Measurements from ENCODE around the gene OR11L1.

DNA sequence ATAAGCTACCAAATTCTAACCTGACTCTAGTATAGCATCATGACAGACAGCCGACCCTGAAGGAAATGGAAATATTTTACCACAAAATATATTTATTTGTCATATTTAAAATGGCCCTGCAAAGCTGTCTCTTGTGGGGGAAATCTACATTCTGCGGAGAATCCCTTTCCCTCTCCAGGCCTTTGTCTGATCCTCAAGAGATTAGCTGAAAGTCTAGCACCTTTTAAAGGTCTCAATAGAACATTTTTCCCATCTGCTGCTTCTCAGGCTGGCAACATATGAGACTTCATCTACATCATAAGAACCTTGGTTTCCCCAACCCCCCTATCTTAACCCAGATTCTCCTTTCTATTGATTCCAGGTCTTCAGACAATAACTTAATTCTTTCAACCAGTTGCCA, 1.7 kb upstream of the OR11L1 start:
- TF ChIP-seq, protein P1, sequence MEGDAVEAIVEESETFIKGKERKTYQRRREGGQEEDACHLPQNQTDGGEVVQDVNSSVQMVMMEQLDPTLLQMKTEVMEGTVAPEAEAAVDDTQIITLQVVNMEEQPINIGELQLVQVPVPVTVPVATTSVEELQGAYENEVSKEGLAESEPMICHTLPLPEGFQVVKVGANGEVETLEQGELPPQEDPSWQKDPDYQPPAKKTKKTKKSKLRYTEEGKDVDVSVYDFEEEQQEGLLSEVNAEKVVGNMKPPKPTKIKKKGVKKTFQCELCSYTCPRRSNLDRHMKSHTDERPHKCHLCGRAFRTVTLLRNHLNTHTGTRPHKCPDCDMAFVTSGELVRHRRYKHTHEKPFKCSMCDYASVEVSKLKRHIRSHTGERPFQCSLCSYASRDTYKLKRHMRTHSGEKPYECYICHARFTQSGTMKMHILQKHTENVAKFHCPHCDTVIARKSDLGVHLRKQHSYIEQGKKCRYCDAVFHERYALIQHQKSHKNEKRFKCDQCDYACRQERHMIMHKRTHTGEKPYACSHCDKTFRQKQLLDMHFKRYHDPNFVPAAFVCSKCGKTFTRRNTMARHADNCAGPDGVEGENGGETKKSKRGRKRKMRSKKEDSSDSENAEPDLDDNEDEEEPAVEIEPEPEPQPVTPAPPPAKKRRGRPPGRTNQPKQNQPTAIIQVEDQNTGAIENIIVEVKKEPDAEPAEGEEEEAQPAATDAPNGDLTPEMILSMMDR (conservative IDR thresholded peaks at IDR 0.05 in 1 of 2, IDR thresholded peaks at IDR 0.05 in 1 of 2; ENCODE audit: low read depth in 1 of 2, low read length in 2 of 2), result no peak
- no peak for TF ChIP-seq EZH2 (IDR thresholded peaks at IDR 0.05; ENCODE audit: low read length, missing control alignments)
